ENCODE results near the gene CFL2. TPM values are rescaled to one million over a fixed set of nuclear protein-coding genes. Genes with fewer than 3 reads are reported as not detected.

Gene CFL2
- polyA plus RNA-seq, 3 donors, result 2.0 to 3.8 (median 3.5) TPM

DNA sequence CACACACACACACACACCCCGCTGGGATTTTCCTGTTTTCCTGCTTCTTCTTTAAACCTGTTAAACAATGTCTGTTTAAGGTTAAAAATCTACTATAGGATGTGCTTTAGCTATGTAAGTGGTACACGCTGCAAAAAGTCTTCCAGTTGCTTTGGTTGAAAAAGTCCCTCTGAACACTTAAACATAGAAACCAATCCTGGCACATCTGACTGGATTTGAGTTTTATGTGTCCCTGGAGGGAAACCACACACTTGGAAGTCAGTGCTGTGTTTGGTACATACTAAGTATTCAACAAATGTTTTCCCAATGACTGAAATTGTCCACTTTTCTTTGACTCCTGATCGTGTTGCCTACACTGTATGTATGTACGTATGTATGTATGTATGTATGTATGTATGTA lies 22.0 kb downstream of the CFL2 start:
- TF ChIP-seq, protein P1, sequence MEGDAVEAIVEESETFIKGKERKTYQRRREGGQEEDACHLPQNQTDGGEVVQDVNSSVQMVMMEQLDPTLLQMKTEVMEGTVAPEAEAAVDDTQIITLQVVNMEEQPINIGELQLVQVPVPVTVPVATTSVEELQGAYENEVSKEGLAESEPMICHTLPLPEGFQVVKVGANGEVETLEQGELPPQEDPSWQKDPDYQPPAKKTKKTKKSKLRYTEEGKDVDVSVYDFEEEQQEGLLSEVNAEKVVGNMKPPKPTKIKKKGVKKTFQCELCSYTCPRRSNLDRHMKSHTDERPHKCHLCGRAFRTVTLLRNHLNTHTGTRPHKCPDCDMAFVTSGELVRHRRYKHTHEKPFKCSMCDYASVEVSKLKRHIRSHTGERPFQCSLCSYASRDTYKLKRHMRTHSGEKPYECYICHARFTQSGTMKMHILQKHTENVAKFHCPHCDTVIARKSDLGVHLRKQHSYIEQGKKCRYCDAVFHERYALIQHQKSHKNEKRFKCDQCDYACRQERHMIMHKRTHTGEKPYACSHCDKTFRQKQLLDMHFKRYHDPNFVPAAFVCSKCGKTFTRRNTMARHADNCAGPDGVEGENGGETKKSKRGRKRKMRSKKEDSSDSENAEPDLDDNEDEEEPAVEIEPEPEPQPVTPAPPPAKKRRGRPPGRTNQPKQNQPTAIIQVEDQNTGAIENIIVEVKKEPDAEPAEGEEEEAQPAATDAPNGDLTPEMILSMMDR (IDR thresholded peaks at IDR 0.05), result no peak
- Histone ChIP-seq H4K20me1 (ENCODE audit: insufficient read depth, low read length) (no peaks in the 10 kb centered on the region), H3K79me2 (ENCODE audit: insufficient read depth, low read length) (no peaks in the 10 kb centered on the region), H3K36me3 (replicated peaks in 1 of 2; ENCODE audit: control insufficient read depth in 1 of 2, insufficient read depth in 2 of 2, low read length in 2 of 2) (no peaks in the 10 kb centered on the region), H3K4me2 (replicated peaks; ENCODE audit: extremely low read depth, low read length, poor library complexity, severe bottlenecking) (no peak overlapping the region), H2AFZ (ENCODE audit: insufficient read depth, low read depth, low read length, poor library complexity, severe bottlenecking) (peak overlapping the region; percentile 70), H3K9me3 (replicated peaks in 1 of 2; ENCODE audit: control insufficient read depth in 1 of 2, insufficient read depth in 1 of 2, low read length in 2 of 2) (no peaks in the 10 kb centered on the region), H3K9ac (ENCODE audit: insufficient read depth, low read length, poor library complexity, severe bottlenecking) (no peak overlapping the region), H3K27ac (ENCODE audit: low read depth in 1 of 2, low read length in 2 of 2) (no peak overlapping the region), H3K27me3 (ENCODE audit: control insufficient read depth in 2 of 2, insufficient read depth in 2 of 2, low read length in 2 of 2) (no peaks in the 10 kb centered on the region), H3K4me1 (ENCODE audit: control insufficient read depth in 1 of 2, insufficient read depth in 2 of 2, low read length in 2 of 2) (peaks cover 0 to 4% of the 10 kb centered on the region in 2 donors), H3K4me3 (replicated peaks in 1 of 3; ENCODE audit: low read depth in 2 of 3, low read length in 3 of 3) (no peak overlapping the region)
- Mint-ChIP-seq H3K27me3 (ENCODE audit: low read depth in 3 of 3) (peaks cover 1 to 4% (median 3%) of the 10 kb centered on the region in 3 donors), H3K27ac (no peak overlapping the region), H3K4me3 (no peak overlapping the region), H3K9me3 (no peaks in the 10 kb centered on the region), H3K36me3 (no peaks in the 10 kb centered on the region), H3K4me1 (peaks cover 9% of the 10 kb centered on the region)
- 33% methylated on average over 1 of the region's 4 CpGs for WGBS (ENCODE audit: insufficient coverage)
- no peak for DNase-seq
- intact Hi-C loops (cut with micrococcal nuclease), result no loop called here

DNA sequence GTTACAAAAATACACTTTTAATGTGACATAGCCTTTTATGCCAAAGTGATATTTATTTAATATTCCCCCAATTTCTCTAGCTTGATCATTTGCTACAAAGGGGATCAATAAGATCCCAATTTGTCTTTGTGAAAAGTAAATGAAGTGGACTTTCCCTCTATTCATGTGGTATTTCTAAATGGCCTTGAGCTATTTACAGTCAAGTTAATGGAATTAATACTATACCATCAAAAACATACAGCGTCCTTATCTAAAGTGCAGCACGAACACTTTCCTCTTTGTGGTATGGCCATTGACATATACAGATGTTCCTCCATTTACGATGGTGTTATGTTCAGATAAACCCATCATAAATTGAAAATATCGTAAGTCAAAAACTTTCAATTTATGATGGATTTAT lies 23.2 kb downstream of the CFL2 start:
- Mint-ChIP-seq H3K27me3 (ENCODE audit: low read depth in 3 of 3) (peaks cover 1 to 4% (median 3%) of the 10 kb centered on the region in 3 donors), H3K4me1 (peaks cover 9% of the 10 kb centered on the region), H3K4me3 (no peak overlapping the region), H3K9me3 (no peaks in the 10 kb centered on the region), H3K36me3 (no peaks in the 10 kb centered on the region), H3K27ac (no peak overlapping the region)
- WGBS (ENCODE audit: insufficient coverage), result no CpG with 5 or more reads among the region's 4 CpGs
- no peak for DNase-seq
- H3K4me2 ChIP-seq (replicated peaks; ENCODE audit: extremely low read depth, low read length, poor library complexity, severe bottlenecking), result no peak overlapping the region
- H3K9ac ChIP-seq (ENCODE audit: insufficient read depth, low read length, poor library complexity, severe bottlenecking), result no peak overlapping the region
- no peaks in the 10 kb centered on the region for H3K36me3 ChIP-seq (replicated peaks in 1 of 2; ENCODE audit: control insufficient read depth in 1 of 2, insufficient read depth in 2 of 2, low read length in 2 of 2)
- TF ChIP-seq, protein P1 (IDR thresholded peaks at IDR 0.05), result no peak
- H3K27ac ChIP-seq (ENCODE audit: low read depth in 1 of 2, low read length in 2 of 2), result no peak overlapping the region
- no peaks in the 10 kb centered on the region for H3K27me3 ChIP-seq (ENCODE audit: control insufficient read depth in 2 of 2, insufficient read depth in 2 of 2, low read length in 2 of 2)
- intact Hi-C loops (cut with micrococcal nuclease), result no loop called here
- no peaks in the 10 kb centered on the region for H3K79me2 ChIP-seq (ENCODE audit: insufficient read depth, low read length)
- H3K9me3 ChIP-seq (replicated peaks in 1 of 2; ENCODE audit: control insufficient read depth in 1 of 2, insufficient read depth in 1 of 2, low read length in 2 of 2), result no peaks in the 10 kb centered on the region
- H3K4me1 ChIP-seq (ENCODE audit: control insufficient read depth in 1 of 2, insufficient read depth in 2 of 2, low read length in 2 of 2), result peaks cover 0 to 4% of the 10 kb centered on the region in 2 donors
- no peak overlapping the region for H2AFZ ChIP-seq (ENCODE audit: insufficient read depth, low read depth, low read length, poor library complexity, severe bottlenecking)
- no peak overlapping the region for H3K4me3 ChIP-seq (replicated peaks in 1 of 3; ENCODE audit: low read depth in 2 of 3, low read length in 3 of 3)
- no peaks in the 10 kb centered on the region for H4K20me1 ChIP-seq (ENCODE audit: insufficient read depth, low read length)
